NCI-H187 (cell line): Measurements from ENCODE around the gene C2orf81.
A peak's percentile ranks its signal among the peaks of the same experiment; 100 is the strongest.

Experiments
- DNase-seq, 2 experiments: peaks; one replicate each; lab custom pipeline; 2025; lab: John Stamatoyannopoulos, UW

Gene C2orf81

DNA sequence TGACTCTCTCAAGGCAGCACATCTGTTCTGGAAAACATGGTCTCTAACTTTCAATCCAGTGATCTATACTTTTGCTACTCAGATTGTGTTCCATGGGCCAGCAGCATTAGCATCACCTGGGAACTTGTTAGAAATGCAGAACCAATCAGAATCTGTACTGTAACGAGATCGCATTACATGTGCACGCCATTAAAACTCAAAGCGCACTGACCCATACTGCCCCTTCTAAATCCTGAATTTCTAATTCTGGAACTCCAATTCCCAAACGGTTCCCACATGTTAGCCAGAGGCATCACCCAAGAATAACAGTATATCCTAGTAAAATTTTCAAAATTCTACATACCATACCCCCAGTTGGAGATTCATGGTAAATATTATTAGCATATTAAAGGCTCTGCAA lies 30.8 kb downstream of the C2orf81 start:
- no peak for DNase-seq

DNA sequence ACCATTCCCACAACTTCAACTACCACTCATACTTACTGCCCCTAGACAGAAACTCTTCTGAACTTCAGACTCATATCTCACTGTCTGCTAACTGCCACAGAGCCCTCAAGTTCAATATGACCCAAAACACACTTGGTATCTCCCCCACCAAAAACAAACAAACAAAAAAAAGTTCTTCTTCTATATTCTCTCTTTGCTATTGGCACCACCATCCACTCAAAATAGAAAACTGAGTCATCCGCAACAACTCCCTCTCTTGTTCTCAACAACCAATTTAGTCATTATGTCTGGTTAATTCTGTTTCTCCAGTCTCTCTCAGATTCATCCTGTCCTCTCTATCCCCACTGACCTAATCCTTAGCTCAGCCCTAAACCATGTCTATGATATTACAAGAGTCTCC lies 34.1 kb downstream of the C2orf81 start:
- DNase-seq = no peak

DNA sequence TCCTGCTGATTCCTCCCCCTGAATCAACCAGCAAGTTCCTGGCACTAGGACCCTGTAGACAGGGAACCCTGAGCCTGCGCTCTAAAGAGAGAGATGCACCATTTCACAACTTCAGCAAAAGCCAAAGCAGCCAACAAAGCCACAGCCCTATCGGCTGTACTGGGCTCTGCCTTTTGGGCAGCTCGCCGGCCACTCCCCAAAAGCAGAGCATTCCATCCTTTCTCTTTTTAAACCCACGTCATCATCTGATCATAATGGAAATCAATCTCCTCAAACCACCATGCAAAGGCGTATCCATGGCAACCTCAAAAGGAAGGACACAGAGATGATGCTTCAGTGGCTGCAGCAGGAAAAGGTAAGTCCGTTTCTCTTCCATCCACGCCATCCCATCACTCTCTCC lies 36.0 kb downstream of the C2orf81 start:
- no peak for DNase-seq

- no peak for DNase-seq
These were observed 37.4 kb downstream of the C2orf81 start for GRCh38 chr2:74384051-74384450.

DNA sequence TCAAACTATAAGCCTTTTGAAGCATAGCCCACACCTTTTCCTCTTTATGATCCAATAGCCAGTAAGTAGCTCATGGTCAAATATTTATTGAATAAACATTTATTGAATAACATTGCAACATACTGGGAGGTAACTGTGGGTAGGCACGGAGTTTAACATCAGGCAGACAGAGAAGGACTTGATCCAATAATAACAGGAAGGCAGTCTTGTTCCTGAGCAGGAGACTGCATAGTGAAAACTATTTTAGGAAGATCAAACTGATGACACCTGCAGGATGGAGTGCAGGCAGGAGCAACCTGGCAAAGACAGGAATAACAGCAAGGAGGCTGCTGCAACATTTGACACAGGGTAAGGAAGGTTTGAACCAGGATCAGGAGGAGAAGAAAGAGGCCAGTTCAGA lies 38.2 kb downstream of the C2orf81 start:
- no peak for DNase-seq

DNA sequence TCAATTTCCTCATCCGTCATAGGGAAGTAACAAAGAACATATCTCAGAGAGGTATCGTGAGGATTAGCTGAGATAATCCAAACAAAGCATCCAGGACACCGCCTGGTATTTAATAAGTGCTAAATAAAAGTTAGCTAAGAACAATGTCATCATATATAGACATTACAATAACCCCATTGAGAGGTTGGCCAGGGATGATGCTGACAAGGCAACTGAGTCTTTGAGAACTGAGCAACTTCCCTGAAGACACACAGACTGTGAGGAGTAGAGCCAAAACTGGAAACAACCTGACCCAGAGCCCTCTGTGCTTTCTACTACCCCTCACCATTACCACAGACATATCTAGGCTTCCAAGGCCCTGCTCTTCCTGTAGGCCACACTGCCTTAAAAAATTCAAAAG lies 39.7 kb downstream of the C2orf81 start:
- no peak for DNase-seq

DNA sequence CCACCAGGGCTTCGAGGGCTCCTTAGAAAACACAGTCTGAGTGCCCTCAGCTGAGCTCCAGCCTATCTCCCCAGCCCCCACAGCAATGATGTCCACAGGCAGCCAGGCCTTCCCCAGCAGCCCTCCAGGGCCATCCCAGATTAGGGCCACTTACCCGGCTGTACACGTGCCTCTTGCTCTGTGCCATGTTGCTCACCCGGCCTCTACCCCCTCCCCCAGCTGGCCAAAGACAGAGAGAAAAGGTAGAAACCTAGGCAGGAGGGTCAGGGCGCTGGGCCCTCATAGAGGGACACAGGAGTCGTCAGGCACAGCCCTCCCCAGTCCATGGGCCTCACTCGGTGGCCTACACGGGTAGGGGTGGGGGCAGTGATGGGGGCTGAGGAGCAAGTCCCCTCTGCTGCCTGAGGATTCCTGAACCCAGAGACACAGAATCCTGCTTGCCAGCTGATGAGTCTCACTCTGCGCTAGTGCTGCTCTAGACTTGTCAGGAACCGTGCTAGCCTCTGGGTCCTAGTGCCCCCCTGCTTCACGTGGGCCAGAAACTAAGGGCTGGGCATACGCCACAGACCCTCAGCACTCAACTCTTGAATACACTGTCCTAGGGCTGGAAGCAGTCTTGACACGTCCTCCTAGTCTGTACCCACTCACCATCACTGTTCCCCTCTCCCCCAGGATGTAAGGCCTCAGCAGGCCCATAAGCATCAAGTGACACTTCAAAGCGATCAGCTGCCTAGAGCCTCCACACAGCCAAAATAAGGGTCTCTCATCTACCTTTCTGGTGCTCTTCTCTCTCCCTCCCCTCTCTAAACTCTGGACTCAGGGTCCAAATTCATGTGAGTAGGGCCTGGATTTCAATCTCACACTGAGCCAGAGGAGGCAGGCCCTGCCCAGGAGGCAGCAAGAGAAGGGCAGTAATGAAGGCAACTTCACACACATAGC lies 41.3 kb downstream of the C2orf81 start, which contains the start of gene DCTN1:
Gene DCTN1, minus strand, starts transcription at position 461 of the 939 bp plus-strand sequence. Its CDS starts 274 bp downstream, at position 187.
- DNase-seq = no peak

- no peak for DNase-seq
These were observed 43.4 kb downstream of the C2orf81 start for GRCh38 chr2:74378007-74378406.

DNA sequence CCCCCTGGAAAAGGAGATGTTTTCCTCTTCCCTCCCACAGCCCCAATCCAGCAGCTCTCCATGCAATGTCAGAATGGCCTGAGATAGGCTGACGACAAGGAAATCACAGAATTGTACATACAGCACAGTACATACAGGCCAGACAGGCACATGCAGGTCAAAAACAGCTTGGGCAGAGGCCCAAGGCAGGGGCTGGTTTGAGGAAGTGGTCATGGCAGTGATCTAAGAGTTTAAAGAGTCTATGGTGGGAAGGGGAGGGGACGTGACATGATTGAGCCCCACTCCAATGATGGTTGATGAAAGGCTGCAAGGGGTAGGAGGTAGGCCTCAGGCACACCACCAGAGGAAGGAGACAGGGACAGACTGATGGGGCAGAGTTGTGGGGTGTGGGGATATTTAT lies 45.6 kb downstream of the C2orf81 start:
- DNase-seq = no peak

DNA sequence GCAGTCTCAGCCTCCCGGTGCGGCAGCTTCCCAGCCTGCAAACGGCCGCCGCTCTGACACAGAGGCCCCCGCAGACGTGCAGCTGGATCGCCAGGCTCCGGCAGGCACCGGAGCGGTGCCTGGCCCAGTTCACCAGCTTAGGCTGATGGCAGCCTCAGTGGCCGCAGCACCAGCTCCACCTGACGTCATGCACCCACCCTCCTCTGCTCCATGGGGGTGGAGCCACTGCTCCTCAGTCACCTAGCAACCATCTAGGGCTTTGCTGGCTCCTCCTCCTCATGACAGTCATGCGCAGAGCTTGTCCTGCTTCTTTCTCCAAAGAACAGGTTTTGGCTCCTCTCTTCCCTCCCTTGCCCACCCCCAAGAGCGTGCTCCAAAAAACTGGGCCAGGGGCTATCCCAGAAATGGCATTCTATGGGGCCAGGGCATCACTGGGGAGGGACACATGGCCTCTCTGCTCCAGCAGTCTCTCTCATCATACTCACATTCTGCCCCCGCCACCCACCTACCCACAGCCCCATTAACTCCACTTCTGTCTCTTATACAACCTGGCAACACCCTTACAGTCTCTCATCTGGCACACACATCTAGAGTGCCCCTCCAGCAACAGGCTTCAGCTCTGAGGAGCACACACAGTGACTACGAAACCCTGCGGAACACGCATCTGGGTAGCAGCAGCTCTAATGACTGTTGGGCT lies 46.8 kb downstream of the C2orf81 start:
- peak; percentile 44 to 63 for DNase-seq

- no peak for DNase-seq
These were observed 47.4 kb downstream of the C2orf81 start for GRCh38 chr2:74373985-74374384.

GRCh38 chr2:74373221-74373676 lies 48.2 kb downstream of the C2orf81 start:
- DNase-seq = peak; percentile 74 to 76

GRCh38 chr2:74372674-74373073 lies 48.7 kb downstream of the C2orf81 start:
- no peak for DNase-seq

DNA sequence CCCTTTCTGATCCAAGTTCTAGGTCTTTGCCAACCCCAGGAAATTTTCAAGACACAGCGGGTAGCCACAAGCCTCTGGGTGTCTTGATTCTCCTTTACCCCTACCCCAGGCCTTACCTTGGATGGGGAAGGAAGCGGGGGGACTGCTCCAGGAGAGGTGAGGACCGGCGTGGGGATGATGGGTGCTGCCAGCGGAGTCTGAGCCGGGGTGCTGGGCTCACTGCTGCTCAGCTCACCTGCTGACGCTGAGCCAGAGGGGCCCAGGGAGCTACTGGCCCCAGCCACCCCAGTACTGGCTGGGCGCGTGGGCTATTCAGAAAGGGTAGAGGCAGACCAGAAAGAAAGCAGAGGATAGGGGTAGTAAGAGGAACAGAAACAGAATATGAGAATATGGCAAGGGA lies 50.0 kb downstream of the C2orf81 start:
- no peak for DNase-seq

DNA sequence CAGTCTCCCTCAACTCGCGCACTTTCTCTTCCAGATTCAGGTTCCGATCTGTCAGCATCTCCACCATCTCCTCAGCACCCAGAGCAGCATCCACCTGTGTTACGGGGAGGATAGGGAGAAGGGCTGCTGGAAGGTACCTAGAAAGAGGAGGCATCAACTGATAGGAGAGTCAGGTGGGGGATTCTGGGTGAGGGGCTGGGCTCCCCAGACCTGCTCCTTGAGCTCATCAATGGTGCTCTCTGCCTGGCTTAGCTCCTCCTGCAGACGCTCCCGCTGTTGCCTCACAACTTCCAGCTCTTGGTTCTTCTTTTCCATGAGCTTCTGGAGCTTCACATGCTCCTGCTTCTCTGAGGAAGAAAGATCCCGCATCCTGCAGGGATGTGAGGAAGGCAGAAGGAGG lies 51.4 kb downstream of the C2orf81 start:
- no peak for DNase-seq

DNA sequence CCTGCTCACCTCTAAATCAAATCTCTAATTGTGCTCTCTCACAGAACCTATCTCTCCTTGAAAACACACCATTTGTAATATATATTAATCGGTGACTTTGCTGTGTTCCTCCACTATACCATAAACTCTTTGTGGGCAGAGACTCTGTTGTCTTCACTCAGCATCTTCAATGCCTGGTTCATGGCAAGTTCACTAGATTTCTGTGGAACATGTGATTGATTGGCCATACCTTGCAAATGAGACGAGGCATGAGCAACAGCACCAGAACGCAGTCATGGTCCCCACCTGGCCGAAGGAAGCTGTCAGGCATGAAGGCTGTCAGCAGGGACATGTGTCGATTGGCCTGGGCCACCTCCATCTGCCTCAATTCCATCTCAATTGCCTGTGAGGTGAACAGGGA lies 52.9 kb downstream of the C2orf81 start:
- no peak for DNase-seq

GRCh38 chr2:74367789-74368188 lies 53.6 kb downstream of the C2orf81 start:
- no peak for DNase-seq

DNA sequence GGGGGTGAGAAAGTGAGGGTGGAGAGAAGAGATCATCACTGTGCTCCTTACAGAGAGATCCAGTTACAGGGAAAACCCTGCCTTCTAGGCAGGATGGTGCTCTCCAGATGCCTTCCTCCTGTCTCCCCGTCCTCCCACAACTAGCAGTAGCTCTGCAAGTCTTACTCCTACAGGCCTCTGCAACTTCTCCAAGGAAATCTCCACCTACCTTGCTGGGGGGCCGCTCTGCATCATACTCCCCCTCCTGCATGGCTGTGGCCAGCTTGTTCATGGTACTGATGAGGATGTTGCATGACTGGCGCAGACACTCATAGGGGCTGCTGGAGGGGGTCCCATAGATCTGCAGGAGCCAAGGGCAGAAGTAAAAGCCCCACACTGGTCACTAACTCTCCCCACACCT lies 55.4 kb downstream of the C2orf81 start:
- no peak for DNase-seq

- no peak for DNase-seq
These were observed 56.6 kb downstream of the C2orf81 start for GRCh38 chr2:74364533-74365505.
